NCI-H524 treated with DMSO at 0.1 percent for 48 hours (cell line): ENCODE results near the gene OPN3.

Experiments used
- DNase-seq: peaks from one replicate; lab custom pipeline; 2025; lab: John Stamatoyannopoulos, UW

Gene OPN3

DNA sequence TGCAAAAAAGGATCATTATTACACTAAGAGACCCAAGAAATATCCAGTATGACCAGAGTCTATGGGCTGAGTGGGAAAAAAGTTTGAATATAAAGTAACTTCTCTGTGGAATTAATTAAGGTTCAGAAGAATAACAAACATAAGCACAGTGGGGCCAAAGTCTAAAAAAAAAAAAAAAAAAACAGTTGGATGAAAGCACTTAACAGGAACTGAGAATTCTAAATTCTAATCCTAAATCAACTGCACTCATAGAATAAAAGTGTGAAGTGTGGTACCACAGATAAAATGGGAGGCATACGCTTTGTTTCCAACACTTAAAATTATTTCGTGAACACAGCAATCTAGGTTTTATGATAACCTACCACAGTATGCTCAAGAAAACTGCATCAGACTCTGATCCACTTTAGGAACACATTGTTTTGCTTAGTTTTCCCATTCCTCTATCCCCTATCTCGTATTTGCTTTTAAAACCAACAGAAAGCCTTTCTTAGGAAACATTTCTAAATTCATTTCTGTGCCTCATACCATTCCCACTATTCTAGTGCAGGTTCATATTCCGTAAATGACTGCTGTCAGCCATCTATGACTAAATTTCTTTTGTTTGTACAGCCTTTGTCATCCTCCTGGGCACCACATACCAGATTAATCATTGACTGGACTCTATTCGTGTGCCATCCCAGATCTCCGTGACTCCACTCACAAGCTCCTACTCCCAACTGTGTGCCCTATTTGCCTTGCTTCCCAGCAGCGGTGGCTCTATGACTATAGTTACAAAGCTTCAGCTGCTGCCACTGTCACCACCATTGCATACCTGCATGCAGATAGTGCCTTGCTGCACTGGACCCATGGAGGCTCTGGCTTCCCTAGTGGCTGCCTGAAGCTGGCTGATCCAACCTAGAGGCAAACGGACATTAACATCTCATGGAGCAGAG lies 24.9 kb downstream of the OPN3 start:
- DNase-seq, result no peak

DNA sequence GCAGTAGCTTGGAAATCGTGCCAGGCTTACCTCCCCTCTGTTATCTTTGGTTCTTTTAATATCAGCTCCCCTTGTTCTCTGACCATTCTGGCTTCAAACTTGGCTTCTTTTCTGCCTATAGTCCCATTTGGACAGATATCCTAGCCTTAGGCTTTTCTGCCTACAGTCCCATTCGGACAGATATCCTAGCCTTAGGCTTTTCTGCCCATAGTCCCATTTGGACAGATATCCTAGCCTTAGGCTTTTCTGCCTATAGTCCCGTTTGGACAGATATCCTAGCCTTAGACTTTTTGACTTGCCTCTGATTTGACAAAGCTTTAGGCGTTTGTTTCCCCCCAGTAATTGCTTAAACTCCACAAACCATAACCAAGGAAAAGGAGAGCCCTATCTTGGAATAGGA lies 25.6 kb downstream of the OPN3 start:
- DNase-seq, result no peak

DNA sequence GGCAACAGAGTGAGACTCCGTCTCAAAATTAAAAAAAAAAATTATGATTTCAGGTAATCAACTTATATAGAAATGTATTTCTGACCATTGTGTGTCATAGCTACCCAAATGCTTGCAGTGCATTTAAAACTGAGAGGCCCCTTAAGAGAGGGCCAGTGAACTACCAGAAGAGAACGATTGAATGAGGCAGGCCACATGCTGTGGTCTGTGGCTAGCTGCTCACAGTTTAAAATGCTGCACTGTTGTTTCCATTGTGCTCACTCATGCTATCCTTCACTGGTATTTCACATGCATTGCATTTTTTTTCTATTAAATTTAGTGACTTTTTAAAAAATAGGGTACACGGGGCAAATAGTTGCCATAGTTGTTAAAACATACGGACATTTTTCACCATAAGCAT lies 26.0 kb downstream of the OPN3 start:
- DNase-seq, result no peak

DNA sequence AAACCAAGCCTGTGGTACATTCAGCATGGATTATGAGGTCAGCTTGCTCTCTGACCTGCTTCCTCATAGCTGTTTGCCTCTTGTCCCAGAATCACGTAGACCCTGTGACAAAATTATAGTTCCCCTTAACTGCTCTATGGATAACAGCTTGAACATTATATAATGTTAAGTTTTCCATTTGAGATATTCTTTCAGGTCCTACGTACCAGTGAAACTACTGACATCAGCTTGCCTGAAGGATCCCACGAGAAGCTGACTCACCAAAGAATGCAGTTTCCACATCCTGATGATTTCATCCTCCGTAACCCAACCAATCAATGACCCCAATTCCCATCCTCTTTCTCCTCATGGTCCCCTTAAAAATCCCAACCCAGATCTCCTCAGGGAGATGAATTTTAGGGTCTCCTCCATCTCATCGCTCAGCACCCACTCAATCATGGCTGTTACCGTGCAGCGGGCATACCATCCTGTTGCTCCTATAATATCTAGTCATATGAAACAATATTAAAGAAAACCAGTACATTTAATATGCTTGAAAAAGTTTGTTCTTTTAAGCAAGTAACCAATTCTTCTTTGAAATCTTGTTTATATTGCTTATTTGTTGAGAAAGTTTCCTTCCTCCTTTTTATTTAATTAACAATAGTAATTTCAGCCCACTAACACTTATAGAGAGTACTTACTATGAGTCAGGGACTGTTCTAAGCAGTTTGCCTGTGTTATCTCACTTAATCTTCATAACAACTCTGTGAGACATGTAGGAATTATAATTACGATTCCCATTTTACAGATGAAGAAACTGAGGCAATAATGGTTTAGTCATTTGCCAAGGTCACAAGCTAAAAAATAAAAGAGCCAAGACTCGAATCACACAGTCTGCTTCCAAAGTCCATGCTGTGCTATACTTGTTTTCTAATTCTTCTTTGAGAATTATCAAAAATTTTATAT lies 27.4 kb downstream of the OPN3 start:
- no peak for DNase-seq

DNA sequence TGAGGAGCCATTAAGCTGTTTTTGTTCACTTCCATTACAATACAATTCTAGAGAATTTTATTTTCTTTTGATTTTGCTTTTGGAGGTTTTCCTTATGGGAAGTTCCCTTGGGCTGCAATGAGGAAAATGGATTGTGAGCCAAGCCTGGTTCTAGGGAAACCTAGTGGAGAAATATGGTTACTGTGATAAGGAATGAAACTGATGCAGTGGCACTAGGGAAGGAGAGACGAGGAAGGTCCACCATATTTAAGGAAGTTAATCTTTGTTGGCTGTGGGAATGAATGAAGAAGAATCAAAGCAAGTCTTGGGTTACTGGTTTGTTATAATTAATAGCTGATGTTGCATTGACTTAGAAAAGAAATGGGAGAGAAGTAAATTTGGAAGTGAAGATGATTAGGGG lies 28.4 kb downstream of the OPN3 start:
- DNase-seq, result no peak

DNA sequence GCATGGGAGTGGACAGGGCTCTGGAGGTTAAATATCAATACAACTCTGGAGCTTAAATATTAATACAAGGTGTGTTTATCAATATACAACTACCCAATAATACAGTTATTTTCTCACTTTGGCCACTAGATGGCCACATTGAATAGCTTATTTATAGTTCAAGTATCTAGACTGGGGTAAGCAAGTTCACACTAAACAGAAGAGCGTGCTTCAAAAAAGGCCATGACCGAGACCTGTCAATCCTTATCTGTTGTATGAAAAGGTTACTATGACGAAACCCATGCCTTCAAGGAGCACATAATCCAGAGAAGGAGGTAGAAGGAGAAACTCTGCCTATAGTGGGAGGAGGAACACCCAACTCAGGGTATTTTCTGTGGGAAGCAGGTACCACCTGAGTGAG lies 29.1 kb downstream of the OPN3 start:
- DNase-seq, result peak; percentile 8

DNA sequence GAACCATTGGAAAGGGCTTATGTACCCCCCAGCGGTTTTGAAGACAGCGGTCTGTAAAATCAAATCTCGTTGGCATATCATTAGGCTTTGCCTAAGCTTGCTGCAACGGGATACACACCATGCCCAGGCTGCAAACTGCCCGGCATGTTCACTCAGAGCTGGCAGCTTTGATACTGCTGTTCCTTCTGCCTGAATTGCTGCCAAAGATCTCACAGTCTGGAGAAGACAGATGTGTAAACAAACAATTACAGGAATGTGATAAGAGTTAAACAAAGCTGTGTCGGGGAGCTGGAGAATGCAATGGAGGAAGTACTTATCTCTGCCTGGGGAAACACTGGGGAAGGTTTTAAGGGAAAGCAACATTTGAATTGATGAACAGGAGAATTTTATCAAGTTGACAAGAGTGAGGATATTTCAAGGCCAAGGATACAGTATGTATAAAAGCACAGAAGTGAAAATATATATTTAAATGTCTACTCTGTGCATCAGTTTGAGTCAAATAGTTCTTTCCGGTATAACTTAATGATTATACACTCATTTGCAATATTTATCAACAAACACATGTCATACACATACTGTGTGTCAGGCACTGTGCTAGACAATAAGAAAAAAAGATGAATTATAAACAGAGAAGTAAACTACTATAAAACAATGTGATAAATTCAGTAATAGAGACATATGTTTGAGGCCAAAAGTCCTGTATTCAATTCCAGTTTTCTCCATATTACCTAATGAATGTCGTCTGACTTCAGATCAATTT lies 29.9 kb downstream of the OPN3 start:
- DNase-seq, result no peak

DNA sequence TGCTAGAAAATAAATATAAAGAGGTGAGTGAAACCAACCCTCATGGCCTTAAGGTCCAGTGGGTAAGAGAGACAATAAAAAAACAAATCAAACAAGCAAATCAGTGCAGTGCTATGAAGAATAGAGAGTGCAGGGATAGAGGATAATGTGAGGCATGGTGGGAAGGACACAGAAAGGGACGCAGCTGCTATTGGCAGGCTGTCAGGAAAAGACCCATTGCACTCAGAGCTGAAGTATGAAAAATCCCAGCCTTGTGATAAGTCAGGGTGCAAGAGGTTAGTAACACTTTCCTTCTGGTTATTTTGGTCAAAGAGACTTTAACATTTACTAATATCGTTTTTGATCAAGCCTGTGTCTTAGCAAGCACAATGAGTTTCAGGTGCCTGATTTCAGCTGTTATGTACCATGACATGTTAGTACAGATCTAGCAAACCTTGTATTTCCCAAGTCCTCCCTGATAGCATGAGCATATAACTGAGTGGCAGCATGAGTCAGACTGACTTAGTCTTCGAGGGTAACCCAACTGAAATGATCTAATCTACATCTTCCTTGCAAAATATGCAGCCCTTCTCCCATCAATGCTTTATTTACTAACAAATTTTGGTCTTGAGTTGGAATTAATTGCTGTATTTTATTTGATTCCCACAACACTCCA lies 31.7 kb downstream of the OPN3 start:
- DNase-seq, result no peak

DNA sequence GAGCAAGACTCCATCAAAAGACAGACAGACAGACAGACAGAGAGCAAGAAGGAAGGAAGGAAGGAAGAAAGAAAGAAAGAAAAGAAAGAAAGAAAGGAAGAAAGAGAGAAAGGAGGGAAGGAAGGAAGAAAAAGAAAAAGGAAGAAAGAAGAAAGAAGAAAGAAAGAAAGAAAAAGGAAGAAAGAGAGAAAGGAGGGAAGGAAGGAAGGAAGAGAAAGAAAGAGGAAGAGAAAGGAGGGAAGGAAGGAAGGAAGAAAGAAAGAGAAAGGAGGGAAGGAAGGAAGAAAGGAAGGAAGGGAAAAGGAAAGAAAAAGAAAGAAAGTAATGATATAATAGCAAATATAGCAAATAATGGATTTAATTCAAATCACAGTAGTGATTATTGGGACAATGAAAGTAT lies 32.7 kb downstream of the OPN3 start:
- no peak for DNase-seq

DNA sequence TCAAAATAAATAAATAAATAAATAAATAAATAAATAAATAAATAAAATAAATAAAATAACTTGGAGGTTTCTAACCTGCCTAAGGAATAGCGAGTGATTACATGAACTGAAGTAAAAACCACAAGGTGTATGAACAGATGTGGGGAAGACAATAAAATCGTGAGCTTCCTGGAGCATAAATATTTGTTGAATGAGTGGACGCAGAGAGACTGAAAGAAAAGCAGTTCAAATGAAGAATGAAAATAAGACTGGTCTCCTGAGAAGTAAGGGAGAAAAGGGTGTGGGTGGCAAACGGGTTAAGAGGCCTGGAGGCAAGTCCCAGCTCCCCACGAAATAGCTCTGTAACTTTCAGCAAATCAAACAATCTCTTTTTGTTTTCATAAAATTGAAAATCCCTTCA lies 33.6 kb downstream of the OPN3 start:
- DNase-seq, result no peak

DNA sequence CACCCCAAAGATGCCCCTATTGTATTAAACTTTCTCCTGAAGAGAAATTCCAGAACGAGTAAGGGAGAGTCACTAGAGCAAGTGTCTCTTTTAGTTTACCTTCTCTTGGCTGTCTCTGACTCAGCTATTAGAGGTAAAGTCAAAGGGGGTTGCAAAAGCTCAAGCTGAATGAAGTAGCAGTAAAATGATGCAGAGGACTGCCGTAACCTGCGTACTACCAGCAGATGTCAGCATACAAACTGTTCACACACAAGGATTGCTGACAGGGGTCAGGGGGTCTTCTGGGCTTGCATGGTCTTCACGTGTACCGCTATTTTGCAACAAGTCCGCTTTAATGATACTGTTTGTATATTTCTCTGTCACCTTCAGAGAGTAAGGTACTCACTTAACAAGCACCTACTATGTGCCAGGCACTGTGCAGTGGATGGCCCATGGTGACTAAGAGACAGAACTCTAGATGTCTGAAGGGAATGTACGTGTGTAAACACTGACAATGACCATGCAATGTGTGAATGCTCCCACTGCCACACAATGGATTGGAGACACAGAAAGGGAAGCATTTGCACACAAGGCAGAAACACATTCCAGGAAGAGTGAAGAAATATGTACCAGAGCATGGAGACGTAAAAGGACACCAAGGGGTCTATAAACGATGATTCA lies 34.9 kb downstream of the OPN3 start:
- DNase-seq, result no peak

DNA sequence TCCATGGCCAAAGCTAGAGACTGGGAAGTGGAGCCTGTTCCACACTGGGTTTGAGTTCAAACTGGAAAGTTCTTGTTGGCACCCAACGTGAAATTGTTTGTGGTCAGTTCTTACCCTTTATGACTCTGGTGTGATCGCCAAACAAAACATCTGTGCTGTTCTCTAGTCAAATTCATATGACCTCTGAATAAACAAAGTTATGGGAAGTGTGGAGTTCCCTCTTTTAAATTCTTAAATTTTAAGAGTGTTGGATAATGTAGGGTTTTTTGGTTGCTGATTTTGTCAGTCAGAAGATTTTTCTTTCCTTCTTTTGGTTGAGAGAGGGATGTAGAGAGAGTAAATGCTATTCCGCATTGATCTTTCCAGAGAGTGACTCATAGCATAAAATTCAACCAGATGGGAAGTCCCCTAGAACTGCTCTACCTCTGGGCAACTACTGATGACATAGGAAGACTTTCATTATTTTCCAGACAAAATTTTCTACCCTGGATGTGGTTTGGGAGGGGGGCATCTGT lies 36.4 kb downstream of the OPN3 start:
- no peak for DNase-seq

DNA sequence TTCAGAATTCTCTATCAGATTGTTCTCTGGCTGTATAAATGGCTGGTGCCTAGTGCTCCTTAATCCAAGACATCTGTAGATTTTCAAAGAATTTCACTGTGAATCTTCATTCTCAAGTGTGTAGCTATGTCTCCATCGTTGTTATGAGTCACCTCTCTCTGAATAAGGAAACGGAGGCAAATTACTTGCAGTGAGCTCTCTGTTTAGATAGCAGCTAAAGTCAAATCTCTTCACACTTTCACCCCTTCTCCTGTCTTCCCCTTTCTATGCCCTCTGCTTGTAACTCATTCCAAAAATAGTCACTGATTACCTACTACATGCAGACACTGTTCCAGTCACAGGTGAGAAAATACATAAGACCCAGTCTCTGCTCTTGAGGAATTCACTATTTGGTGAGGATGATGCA lies 39.7 kb downstream of the OPN3 start:
- no peak for DNase-seq

DNA sequence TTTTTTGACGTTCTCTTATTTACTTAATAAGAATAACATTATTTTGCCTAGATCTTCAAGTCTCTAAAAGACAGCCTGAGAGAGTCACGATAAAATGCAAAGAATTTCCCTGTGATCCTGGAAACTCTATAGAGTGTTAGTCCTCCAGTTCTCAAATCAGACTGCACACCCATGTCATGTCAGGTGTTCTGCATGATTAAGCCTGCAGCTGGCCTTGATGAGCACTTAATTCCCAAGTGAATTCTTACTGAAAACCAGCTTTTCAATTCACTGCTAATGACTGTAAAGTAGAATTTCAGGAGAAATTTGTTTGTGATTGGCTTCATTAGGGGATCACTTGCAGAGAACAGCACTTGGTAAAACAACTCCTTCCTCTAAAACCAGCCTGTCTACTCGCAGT lies 41.9 kb downstream of the OPN3 start:
- DNase-seq, result no peak

DNA sequence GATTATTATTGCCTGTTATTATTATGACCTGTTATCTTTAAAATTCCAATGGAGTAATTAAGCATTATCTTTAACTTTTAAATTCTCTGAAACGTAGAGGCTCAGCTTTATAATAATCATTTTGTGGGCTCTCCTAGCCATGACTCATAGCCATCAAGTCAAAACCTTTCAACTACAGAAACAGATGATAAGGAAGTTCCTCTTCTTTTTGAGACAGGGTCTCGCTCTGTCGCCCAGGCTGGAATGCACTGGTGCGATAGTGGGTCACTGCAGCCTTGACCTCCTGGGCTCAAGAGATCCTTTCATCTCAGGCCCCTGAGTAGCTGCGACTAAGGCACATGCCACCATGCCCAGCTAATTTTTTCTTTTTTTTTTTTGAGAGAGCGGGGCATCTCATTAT lies 43.5 kb downstream of the OPN3 start:
- DNase-seq, result no peak

DNA sequence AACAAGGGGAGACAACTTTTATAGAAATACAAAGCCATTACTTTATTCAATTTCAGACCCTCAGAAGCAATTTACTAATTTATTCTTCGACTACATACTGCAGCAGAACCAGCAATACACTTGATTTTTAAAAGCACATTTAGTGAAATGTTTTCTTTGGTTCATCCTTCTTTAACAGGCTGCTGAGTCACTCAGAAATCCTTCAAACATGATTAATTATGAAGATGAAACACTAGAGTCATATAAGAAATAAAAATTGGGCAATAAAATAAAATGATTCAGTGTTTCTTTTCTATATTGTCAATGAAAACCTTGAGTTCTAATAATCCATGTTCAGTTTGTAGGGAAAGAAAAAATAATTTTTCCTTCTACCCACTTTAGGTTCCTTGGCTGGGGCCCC lies 47.0 kb downstream of the OPN3 start:
- no peak for DNase-seq

DNA sequence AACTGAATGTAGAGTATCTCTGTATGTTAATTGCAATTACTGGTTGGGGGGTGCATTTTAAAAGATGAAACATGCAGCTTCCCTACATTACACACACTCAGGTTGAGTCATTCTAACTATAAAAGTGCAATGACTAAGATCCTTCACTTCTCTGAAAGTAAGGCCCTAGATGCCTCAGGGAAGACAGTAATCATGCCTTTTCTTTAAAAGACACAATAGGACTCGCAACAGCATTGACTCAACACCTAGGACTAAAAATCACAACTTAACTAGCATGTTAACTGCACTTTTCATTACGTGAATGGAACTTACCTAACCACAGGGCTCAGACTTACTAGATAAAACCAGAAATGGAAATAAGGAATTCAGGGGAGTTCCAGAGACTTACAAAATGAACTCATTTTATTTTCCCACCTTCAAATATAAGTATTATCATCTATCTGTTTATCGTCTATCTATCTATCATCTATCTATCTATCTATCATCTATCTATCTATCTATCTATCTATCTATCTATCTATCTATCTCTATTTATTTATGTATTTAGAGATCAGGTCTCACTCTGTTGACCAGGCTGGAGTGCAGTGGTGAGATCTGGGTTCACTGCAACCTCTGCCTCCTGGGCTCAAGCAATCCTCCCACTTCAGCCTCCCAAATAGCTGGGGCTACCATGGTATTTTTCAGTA lies 47.8 kb downstream of the OPN3 start:
- no peak for DNase-seq

DNA sequence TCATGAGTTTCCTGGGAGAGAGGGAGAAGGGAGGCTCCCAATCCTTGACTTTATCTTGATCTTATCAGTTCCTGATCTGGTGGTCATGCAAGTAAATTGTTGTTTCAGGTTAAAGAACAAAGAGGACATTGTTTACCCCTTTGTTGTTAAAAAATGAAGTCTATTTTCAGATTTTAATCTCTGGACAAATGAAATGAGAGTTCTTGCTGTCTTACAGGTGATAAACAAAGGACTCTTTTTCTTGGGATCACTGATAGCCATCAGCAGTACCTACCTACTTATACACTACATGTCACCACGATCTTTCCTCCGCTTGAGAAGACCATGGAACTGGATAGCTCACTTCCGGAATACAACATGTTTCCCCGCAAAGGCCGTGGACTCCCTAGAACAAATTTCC lies 48.4 kb downstream of the OPN3 start:
- DNase-seq, result no peak

DNA sequence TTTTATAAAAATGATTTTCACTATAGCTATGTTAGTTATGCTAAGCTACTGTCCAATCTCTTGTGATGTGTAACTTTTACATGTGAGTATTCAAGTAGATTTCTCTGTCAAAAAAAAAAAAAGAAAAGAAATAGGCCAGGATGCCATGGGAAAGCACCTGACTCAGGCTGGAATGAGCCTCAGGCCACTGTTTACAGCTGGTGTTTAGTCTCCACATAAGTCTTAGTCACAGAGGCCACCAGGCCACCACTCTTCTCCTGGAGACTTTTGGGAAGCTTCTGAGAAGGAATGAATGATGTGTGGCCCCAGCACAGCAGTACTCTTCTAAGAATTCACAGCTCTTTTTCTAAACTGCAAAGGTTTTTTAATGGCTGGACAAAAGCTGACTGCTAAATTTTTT lies 48.9 kb downstream of the OPN3 start:
- no peak for DNase-seq

DNA sequence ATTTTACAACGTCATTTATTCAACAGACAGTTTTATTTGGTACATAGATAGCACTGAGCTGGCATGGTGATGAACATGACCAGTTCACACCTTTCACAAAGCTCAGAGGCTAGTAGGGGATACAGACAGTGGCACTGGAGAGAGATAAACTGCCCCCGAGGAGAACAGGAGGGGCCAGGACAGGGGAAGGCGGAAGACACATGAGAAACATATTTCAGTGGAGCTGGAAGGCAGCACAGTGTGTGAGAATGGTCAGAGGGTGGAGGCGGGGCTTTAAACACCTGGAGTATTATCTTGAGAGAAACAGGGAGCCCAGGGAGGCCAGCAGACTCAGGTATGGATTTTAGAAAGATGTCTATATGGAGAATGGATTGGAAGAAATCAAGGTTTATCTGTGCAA lies 49.5 kb downstream of the OPN3 start:
- DNase-seq, result no peak
